Suprapubic skin (tissue), 3 donors: Measurements from ENCODE around the gene LYRM4.

Source experiments
- EP300 ChIP-seq: sonication (generic); formaldehyde crosslinking; IDR thresholded peaks from one replicate; pipeline ENCODE4 v1.6.1; 2017; ENCODE audit warnings: antibody characterized with exemption
- POLR2A ChIP-seq, 2 donors: fragments of 450-650 bp; IDR thresholded peaks; one replicate each; pipeline ENCODE4 v1.6.1; 2017; ENCODE audit warnings: antibody characterized with exemption in 2 of 2, mild to moderate bottlenecking in 2 of 2, moderate library complexity in 2 of 2
- TF ChIP-seq, protein P1 (sequence below), 2 donors: fragments of 200-600 bp in 1 of 2; fragments of 450-650 bp in 1 of 2; sonication (generic) in 1 of 2; IDR thresholded peaks; one replicate each; pipeline ENCODE4 v1.5.1; 2016 to 2019; ENCODE audit warnings: antibody characterized with exemption in 2 of 2, mild to moderate bottlenecking in 1 of 2, moderate library complexity in 1 of 2

DNA sequence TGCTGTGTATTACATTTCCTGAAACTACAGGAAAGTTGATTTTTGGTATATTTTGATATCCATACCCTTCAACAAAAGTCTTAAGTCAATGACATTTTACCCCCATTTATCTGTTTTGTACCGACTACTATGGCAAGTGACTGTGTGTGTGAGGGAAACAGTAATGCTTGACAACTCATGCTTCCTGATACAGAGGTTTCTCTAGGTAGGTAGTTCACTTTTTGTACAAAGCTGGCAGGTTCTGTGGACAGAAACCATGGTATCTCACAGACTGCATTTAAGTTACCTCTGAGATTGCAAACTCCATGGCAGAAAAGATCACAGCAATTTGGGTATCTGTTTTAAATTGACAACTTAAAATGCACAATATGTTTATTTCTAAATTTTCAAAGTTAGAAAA lies 29.3 kb upstream of the LYRM4 start:
- TF ChIP-seq, protein P1, sequence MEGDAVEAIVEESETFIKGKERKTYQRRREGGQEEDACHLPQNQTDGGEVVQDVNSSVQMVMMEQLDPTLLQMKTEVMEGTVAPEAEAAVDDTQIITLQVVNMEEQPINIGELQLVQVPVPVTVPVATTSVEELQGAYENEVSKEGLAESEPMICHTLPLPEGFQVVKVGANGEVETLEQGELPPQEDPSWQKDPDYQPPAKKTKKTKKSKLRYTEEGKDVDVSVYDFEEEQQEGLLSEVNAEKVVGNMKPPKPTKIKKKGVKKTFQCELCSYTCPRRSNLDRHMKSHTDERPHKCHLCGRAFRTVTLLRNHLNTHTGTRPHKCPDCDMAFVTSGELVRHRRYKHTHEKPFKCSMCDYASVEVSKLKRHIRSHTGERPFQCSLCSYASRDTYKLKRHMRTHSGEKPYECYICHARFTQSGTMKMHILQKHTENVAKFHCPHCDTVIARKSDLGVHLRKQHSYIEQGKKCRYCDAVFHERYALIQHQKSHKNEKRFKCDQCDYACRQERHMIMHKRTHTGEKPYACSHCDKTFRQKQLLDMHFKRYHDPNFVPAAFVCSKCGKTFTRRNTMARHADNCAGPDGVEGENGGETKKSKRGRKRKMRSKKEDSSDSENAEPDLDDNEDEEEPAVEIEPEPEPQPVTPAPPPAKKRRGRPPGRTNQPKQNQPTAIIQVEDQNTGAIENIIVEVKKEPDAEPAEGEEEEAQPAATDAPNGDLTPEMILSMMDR (IDR thresholded peaks at IDR 0.05) = no peak
- TF ChIP-seq EP300 = no peak
- no peak for TF ChIP-seq POLR2A (IDR thresholded peaks at IDR 0.05)
